Measurements from ENCODE around the gene YWHAG.
"Not testable (repeated sequence)": the region's sequence is repeated elsewhere in the genome, so short reads cannot be mapped to it uniquely, and the experiment has no call there.

Gene YWHAG

DNA sequence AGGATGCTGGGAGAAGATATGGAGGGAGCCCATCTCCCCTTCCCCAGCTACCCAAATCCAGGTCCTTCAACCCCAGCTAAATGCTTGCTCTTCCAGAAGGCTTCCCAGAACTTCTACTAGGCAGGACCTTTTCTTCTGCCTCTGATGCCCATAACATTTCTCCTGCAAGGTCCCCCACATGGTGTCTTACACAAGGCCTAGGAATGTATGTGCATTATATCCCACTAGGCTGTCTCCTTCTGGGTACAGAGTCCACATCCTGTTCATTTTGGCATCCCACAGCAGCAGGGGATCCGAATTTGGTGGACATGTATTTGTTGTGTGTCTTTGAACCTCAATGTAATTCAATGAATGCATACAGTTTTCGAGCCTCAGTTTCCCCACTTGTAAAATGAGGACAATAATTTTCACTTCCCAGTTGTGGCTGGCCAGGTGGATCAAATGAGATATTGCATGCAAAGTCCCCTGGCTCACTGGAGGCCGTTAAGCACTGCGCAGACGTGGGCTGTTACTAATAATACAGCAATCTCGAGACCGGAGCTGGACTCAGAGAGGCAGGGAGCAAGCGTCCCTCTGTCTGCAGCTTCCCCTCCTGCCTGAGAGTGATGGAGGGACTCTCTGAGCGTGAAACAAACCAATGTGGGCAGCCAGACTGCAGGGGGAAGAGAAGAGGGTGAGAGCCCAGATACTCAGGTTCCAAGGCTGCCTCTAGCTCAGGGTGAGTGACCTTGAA is 18.6 kb upstream of the YWHAG start:
- Histone ChIP-seq H3K36me3 (ENCODE audit: control insufficient read depth, insufficient read depth, low read length) (no peaks in the 10 kb centered on the region), H3K27ac (ENCODE audit: low read depth, low read length, severe bottlenecking) (no peak overlapping the region), H3K9me3 (ENCODE audit: control insufficient read depth, low read length) (no peaks in the 10 kb centered on the region), H3K4me1 (ENCODE audit: control insufficient read depth, insufficient read depth, low read length, poor library complexity, severe bottlenecking) (peaks cover 17% of the 10 kb centered on the region), H3K4me3 (ENCODE audit: extremely low read depth, insufficient read depth, low read length, poor library complexity, severe bottlenecking) (no peak overlapping the region)
- WGBS, 2 experiments (ENCODE audit: insufficient coverage in 2 of 2): 90 to 91% methylated on average over 7 to 8 of the region's 9 CpGs

DNA sequence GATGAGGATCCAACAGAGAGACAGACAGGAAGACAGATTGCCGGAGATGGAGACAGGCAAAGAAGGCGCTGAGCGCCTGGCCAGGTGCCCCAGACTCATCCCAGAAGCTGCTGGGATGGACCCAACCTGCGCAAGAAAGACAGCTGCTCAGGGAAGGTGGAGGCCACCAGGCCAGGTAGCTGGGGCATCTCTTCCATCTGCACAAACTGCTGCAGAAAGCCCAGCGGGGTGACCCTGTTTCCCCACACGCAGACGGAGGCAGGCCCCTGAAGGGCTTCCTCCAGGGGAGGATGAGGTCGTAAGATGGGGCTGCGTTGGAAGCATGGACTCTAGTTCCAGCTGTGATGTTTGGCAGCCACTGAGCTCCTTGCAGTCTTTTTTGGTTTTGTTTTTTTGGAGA is 16.5 kb upstream of the YWHAG start:
- Histone ChIP-seq H3K27ac (ENCODE audit: low read depth, low read length, severe bottlenecking) (no peak overlapping the region), H3K4me3 (ENCODE audit: extremely low read depth, insufficient read depth, low read length, poor library complexity, severe bottlenecking) (no peak overlapping the region), H3K36me3 (ENCODE audit: control insufficient read depth, insufficient read depth, low read length) (no peaks in the 10 kb centered on the region), H3K4me1 (ENCODE audit: control insufficient read depth, insufficient read depth, low read length, poor library complexity, severe bottlenecking) (peaks cover 17% of the 10 kb centered on the region), H3K9me3 (ENCODE audit: control insufficient read depth, low read length) (no peaks in the 10 kb centered on the region)
- WGBS, 2 experiments (ENCODE audit: insufficient coverage in 2 of 2): 92 to 95% methylated on average over 8 to 9 of the region's 9 CpGs

DNA sequence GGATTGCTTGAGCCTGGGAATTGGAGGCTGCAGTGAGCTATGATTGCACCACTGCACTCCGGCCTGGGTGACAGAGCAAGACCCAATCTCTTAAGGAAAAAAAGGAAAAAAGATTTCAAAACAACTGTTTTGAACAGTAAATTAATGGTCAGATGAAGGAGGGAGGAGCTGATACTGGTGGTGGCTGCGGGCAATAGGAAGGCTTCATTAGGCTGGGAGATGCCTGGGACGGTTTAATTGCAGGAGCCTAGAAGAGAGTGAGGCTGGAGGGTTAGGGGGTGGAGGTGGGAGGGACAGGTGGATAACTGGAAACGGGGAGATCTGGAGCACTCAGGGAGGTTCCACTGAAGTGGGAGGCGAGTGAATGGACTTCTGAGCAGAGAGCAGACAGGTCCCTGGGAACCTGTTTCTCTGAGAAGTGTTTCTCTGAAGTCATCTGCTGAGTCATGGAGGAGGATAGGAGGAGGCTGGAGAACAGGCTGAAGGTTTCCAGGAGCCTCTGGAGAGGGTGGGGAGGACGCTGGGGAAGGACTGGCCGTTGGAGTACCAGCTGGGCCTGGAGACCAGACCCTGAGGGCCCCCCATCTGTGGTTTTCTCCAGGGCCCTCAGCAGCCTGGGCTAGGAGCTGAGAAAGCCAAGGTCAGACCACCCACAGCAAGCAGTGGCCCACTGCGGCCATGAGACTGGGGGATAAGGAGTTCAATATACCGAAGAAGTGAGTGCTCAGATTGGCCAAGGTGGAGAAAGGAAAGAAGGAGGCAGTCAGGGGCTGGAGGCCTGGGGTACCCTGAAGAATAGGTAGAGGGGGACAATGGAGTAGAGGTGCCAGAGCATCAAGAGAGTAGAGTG is 14.4 kb upstream of the YWHAG start:
- peaks cover 11% of the 10 kb centered on the region for H3K4me1 ChIP-seq (ENCODE audit: control insufficient read depth, insufficient read depth, low read length, poor library complexity, severe bottlenecking)
- no peaks in the 10 kb centered on the region for H3K9me3 ChIP-seq (ENCODE audit: control insufficient read depth, low read length)
- H3K4me3 ChIP-seq (ENCODE audit: extremely low read depth, insufficient read depth, low read length, poor library complexity, severe bottlenecking): no peak overlapping the region
- H3K27ac ChIP-seq (ENCODE audit: low read depth, low read length, severe bottlenecking): no peak overlapping the region
- H3K36me3 ChIP-seq (ENCODE audit: control insufficient read depth, insufficient read depth, low read length): no peaks in the 10 kb centered on the region
- 83 to 87% methylated on average over 7 to 8 of the region's 9 CpGs for WGBS, 2 experiments (ENCODE audit: insufficient coverage in 2 of 2)

GRCh38 chr7:76371396-76371795 is 12.6 kb upstream of the YWHAG start:
- 92 to 96% methylated on average over 3 of the region's 3 CpGs for WGBS, 2 experiments (ENCODE audit: insufficient coverage in 2 of 2)
- Histone ChIP-seq H3K9me3 (ENCODE audit: control insufficient read depth, low read length) (no peaks in the 10 kb centered on the region), H3K4me3 (ENCODE audit: extremely low read depth, insufficient read depth, low read length, poor library complexity, severe bottlenecking) (no peak overlapping the region), H3K27ac (ENCODE audit: low read depth, low read length, severe bottlenecking) (no peak overlapping the region), H3K36me3 (ENCODE audit: control insufficient read depth, insufficient read depth, low read length) (no peaks in the 10 kb centered on the region), H3K4me1 (ENCODE audit: control insufficient read depth, insufficient read depth, low read length, poor library complexity, severe bottlenecking) (peaks cover 9% of the 10 kb centered on the region)

DNA sequence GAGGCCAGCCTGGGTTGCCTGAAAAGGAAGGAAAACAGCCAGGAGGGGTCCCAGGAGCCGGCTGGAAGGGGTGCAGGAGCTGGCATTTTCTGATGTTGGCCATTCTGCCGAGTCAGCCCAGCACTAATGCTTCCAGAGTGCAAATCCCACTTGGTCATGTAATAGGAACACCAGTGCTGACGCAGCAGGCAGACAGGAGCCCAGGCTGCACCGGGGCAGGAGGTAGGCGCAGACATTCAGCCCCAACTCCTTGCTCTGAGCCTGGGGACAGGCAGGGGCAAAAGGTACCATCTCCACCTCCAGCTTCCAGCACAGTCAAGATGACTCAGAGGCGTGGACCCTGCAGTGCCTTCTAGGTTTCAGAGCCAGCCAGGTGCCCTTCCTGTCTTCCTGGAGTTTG is 10.2 kb upstream of the YWHAG start:
- Histone ChIP-seq H3K9me3 (ENCODE audit: control insufficient read depth, low read length) (no peaks in the 10 kb centered on the region), H3K36me3 (ENCODE audit: control insufficient read depth, insufficient read depth, low read length) (no peaks in the 10 kb centered on the region), H3K4me3 (ENCODE audit: extremely low read depth, insufficient read depth, low read length, poor library complexity, severe bottlenecking) (no peak overlapping the region), H3K27ac (ENCODE audit: low read depth, low read length, severe bottlenecking) (no peak overlapping the region), H3K4me1 (ENCODE audit: control insufficient read depth, insufficient read depth, low read length, poor library complexity, severe bottlenecking) (peaks cover 21% of the 10 kb centered on the region)
- WGBS, 2 experiments (ENCODE audit: insufficient coverage in 2 of 2): 85% methylated on average over 5 to 6 of the region's 6 CpGs

DNA sequence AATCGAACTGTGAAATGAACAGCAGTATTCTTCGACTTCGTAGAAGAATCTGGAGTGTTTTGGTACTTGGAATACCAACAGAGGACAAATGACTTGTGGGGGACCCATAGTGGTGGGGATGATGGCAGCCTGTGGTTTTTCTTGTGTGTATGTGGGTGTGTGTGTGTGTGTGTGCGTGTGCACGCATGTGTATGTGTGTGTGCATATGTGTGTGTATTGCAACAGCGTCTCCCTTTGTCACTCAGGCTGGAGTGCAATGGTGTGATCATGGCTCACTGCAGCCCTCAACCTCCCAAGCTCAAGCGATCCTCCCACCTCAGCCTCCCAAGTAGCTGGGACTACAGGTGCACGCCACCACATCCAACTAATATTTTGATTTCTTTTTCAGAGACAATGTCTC is 9.4 kb upstream of the YWHAG start:
- no peaks in the 10 kb centered on the region for H3K36me3 ChIP-seq (ENCODE audit: control insufficient read depth, insufficient read depth, low read length)
- WGBS, 2 experiments (ENCODE audit: insufficient coverage in 2 of 2): 90 to 98% methylated on average over 5 to 6 of the region's 8 CpGs
- H3K9me3 ChIP-seq (ENCODE audit: control insufficient read depth, low read length): no peaks in the 10 kb centered on the region
- peaks cover 16% of the 10 kb centered on the region for H3K4me1 ChIP-seq (ENCODE audit: control insufficient read depth, insufficient read depth, low read length, poor library complexity, severe bottlenecking)
- no peak overlapping the region for H3K27ac ChIP-seq (ENCODE audit: low read depth, low read length, severe bottlenecking)
- no peak overlapping the region for H3K4me3 ChIP-seq (ENCODE audit: extremely low read depth, insufficient read depth, low read length, poor library complexity, severe bottlenecking)

DNA sequence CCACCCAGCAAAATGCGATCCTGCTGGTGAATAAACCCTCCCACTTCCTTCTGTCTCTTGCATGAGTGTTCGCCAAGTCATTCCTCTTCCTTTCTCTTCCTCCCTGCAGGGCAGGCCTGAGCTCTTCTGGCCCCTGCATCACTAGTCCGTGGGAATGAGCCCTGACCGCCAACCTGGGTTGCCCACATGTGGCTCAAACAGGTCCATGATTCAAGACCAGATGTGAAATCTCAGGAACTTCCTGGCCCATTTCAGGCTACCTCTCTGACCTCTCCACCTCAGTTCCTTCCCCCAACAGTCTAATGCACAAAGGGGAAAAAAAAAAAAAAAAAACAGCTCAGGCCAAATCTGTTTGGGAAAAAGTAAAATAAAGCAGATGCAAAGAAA is 5.4 kb upstream of the YWHAG start:
- no peaks in the 10 kb centered on the region for H3K36me3 ChIP-seq (ENCODE audit: control insufficient read depth, insufficient read depth, low read length)
- peaks cover 15% of the 10 kb centered on the region for H3K4me1 ChIP-seq (ENCODE audit: control insufficient read depth, insufficient read depth, low read length, poor library complexity, severe bottlenecking)
- peak overlapping the region; percentile 93 for H3K27ac ChIP-seq (ENCODE audit: low read depth, low read length, severe bottlenecking)
- 60 to 61% methylated on average over 4 of the region's 4 CpGs for WGBS, 2 experiments (ENCODE audit: insufficient coverage in 2 of 2)
- H3K9me3 ChIP-seq (ENCODE audit: control insufficient read depth, low read length): no peaks in the 10 kb centered on the region
- no peak overlapping the region for H3K4me3 ChIP-seq (ENCODE audit: extremely low read depth, insufficient read depth, low read length, poor library complexity, severe bottlenecking)

- Histone ChIP-seq H3K27ac (ENCODE audit: low read depth, low read length, severe bottlenecking) (peak overlapping the region; percentile 93), H3K4me1 (ENCODE audit: control insufficient read depth, insufficient read depth, low read length, poor library complexity, severe bottlenecking) (peaks cover 15% of the 10 kb centered on the region)
- WGBS, 2 experiments (ENCODE audit: insufficient coverage in 2 of 2): 83 to 100% methylated on average over 1 to 2 of the region's 3 CpGs
- not testable (repeated sequence) for H3K4me3 ChIP-seq (ENCODE audit: extremely low read depth, insufficient read depth, low read length, poor library complexity, severe bottlenecking); H3K36me3 ChIP-seq (ENCODE audit: control insufficient read depth, insufficient read depth, low read length); H3K9me3 ChIP-seq (ENCODE audit: control insufficient read depth, low read length)
Observed at GRCh38 chr7:76363754-76364153, 5.0 kb upstream of the YWHAG start.

GRCh38 chr7:76359978-76360638 is 1.3 kb upstream of the YWHAG start:
- peak overlapping the region; percentile 98 for H3K4me3 ChIP-seq (ENCODE audit: extremely low read depth, insufficient read depth, low read length, poor library complexity, severe bottlenecking)
- peaks cover 2% of the 10 kb centered on the region for H3K9me3 ChIP-seq (ENCODE audit: control insufficient read depth, low read length)
- H3K27ac ChIP-seq (ENCODE audit: low read depth, low read length, severe bottlenecking): peak overlapping the region; percentile 98
- H3K36me3 ChIP-seq (ENCODE audit: control insufficient read depth, insufficient read depth, low read length): peaks cover 23% of the 10 kb centered on the region
- 95 to 98% methylated on average over 8 to 13 of the region's 17 CpGs for WGBS, 2 experiments (ENCODE audit: insufficient coverage in 2 of 2)
- peaks cover 14% of the 10 kb centered on the region for H3K4me1 ChIP-seq (ENCODE audit: control insufficient read depth, insufficient read depth, low read length, poor library complexity, severe bottlenecking)

DNA sequence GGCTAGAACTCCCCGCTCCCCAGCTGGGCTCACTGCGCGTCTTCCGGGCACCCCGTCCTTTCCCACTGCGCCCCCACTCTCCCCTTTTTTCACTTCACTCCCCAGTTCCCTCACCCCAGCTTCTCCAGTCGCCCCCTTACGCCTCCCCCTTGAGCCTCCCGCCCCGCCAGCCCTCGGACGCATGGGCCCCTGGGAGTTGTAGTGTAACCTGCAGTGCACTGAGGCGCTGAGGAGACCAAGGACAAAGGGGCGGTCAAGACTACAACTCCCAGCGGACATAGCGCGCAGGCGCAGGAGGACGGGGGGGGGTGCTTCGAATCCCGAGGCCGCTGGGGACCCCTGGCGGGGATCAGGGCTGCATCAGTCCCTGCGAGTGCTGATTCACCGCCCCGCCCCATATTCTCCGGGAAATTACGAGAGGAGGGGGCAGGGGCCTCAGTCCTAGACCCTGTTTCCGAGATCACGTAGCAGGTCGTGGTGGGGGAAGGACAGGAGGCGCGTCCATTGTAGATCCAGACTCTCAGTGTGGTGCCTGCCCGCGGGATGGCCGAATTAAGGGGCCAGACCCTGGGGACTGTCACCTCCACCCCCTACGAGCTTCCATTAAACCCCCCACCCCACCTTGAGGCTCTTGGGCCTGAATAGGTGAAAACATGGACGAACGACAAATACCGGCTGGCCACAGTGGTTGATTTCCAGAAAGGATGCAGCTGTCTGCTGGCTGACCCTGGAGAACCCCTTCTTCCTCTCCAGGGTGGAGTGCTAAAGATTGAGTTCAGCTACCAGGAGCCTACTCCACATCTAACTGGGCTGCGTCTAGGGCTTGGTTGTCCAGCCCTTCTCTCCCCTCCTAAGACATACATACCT is 553 bp upstream of the YWHAG start:
- Histone ChIP-seq H3K4me3 (ENCODE audit: extremely low read depth, insufficient read depth, low read length, poor library complexity, severe bottlenecking) (peak overlapping the region; percentile 98), H3K27ac (ENCODE audit: low read depth, low read length, severe bottlenecking) (peak overlapping the region; percentile 98), H3K9me3 (ENCODE audit: control insufficient read depth, low read length) (peaks cover 10% of the 10 kb centered on the region), H3K4me1 (ENCODE audit: control insufficient read depth, insufficient read depth, low read length, poor library complexity, severe bottlenecking) (peaks cover 6% of the 10 kb centered on the region), H3K36me3 (ENCODE audit: control insufficient read depth, insufficient read depth, low read length) (peaks cover 31% of the 10 kb centered on the region)
- 2 to 4% methylated on average over 24 to 27 of the region's 41 CpGs for whole genome bisulfite sequencing, 2 experiments (ENCODE audit: insufficient coverage in 2 of 2)

Data from mesodermal cell (in vitro differentiated cells).